Cardiac septum (tissue), 1 donor: ENCODE measurements around the gene PLEKHM3. TPM values are rescaled to one million over a fixed set of nuclear protein-coding genes. Genes with fewer than 3 reads are reported as not detected.

Source experiments
- DNase-seq: peaks from one replicate; pipeline ENCODE4 v3.0.0-alpha.2; 2020; ENCODE audit warnings: low spot score
- intact Hi-C: fragments of 100-400 bp; cut with DNase I; formaldehyde crosslinking; loops from one replicate; pipeline ENCODE4 v1.14.0; 2022
- total RNA-seq: library from RNA; stranded (reverse); fragmentation: NEBNext Ultra II Directional; extraction: Animal tissue kit (Norgen Biotek cat#: 25700); gene quantifications from one replicate; pipeline ENCODE4 v1.2.1, GENCODE V29; 2021
- donor health status: DM: no; HTN: no; CAD: no.

PLEKHM3 gene
- total RNA-seq, 1 donor from 2014 or later = 12.0 TPM

DNA sequence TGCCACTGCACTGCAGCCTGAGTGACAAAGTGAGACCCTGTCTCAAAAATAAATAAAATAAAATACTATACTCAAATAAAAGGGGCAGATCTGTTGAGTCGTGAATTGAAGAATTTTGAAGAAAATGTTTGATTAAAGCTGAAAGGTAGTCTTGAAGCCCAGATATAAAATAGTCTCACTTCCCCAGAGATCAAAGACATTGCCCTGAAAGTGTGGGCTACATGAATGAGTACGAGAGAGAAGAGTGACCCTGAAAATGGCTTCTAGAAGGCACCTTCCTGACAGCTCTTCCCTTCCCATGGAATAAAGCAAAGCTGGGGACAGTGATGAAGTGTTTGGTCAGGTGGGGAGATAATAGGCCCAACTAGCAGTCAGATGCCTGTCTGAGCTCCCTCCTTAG, 241.8 kb downstream of the PLEKHM3 start:
- DNase-seq = no peak
- intact Hi-C loops = no loop called here

DNA sequence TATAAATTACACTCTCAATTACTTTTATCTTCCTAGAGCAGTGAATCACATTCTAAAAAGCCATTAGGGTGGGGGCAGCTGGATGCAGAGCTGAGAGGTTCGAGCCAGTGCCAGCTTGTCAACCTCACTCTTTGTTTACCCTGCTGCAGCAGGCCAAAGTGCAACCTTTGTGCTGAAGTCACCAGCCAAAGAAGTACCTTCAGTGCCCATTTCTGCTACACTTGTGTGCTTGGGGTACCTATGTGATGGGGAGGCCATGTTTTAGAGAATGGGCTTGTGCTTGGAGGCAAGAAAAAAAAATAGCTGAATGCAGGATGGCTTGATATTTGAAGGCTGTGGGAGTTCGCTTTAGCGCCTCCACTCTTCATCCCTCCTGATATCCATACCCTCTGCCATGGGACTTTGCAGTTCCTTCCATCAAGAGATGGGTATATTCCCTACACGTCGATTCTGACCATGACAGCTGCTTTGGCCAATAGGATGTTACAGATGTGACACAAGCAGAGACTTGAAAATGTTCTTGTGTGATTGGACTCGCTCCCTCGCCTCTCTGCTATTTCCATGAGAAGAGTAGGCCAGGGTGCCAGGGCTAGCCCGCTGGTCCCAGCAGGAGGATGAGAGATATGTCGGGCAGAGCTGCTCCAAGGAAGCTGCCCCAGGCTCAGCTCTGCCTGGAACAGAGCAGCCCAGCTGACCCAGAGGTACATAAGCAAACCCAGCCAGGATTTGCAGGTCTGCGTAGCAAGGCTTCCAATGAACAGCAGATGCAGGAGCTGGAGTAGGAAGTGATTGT, 242.9 kb downstream of the PLEKHM3 start:
- no peak for DNase-seq

DNA sequence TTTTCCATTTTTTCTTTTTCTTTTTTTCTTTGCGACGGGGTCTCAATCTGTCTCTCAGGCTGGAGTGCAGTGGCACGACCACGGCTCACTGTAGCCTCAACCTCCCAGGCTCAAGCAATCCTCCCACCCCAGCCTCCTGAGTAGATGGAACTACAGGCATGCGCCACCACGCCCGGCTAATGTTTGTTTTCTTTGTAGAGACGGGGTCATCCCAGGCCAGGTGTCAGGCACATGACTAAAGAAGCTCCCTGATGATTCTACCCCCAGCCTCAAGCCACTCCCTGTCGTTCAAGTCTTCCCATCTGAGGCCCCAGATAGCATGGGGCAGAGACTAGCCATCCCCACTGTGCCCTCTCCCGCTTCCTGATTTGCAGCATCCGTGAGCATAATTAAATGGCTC, 245.8 kb downstream of the PLEKHM3 start:
- intact Hi-C loops = no loop called here
- no peak for DNase-seq

More for the DNA sequence above, 242.9 kb downstream of the PLEKHM3 start:
- intact Hi-C loops = no loop called here

DNA sequence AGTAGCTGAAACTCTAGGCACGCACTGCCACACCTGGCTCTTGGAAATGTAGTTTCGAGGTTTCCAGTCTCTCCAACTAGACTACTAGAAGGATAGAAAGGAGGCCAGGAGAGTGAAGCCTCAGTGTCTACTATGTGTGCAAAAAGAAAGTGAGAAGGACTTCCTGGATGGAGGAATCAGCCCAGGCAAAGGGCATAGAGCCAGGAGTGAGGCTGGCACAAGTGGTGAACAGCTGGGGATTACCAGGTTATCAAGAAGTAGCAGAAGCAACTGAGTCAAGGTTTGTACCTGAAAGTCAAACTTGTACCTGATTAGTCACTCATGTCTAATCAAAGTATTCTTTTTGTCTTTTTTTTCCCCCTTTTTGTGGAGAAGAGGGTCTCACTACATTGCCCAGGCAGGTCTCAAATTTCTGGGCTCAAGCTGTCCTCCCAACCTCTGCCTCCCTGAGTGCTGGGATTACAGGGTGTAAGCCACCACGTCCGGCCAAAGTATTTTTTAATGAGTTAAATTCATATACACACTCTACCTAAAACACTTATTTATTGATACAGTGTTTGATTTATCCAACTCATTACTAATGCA, 246.9 kb downstream of the PLEKHM3 start:
- DNase-seq = no peak
- intact Hi-C loops = no loop called here

DNA sequence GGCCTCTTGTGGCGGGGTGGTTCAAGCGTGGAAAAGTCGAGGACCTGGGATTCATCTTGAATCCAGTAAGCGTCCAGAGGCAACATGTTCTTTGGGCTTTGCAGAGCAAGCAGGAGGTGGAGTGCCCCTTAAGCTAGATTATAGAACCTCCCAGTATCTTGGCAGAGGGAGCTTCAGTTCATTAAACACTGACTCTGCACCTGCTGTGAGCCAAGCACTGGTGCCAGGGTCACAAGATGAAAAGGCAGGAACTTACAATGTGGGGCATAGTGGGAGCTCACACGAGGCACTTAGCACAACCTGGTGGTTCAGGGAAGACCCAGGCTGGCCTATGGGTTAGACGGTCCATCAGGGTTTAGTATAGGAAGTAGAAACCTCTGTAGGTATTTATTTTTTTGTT, 248.2 kb downstream of the PLEKHM3 start:
- intact Hi-C loops = no loop called here
- no peak for DNase-seq

DNA sequence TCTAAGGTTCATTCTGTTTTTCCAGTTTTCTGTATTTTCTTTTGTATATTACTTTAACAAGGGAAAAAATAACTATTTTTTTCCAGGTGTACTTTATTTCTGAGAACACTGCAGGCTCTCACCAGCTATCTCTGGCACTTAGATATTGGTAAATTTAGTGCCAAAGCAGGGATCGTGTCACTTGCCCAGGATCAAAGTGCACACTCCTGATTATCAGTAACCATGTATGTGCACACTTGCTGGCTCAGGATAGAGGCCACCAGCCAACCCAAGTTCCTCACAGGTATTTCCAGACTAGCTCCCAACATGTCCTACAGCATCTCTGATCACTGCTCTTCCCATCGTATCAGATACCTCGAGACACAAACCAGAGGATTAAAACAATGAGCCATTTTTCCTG, 249.9 kb downstream of the PLEKHM3 start:
- DNase-seq = no peak
- intact Hi-C loops = no loop called here

DNA sequence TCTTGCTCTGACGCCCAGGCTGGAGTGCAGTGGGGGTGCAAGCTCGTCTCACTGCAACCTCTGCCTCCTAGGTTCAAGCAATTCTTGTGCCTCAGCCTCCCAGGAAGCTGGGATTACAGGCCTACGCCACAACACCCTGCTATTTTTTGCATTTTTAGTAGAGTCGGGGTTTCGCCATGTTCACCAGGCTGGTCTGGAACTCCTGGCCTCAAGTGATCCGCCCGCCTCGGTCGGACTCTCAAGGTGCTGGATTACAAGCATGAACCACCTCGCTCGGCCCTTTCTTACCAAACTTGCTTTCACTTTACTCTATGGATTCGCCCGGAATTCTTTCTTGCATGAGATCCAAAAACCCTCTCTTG, 252.5 kb downstream of the PLEKHM3 start:
- intact Hi-C loops = loop anchor here (2.0 kb wide), 1 partner anchor 20 kb away; no protein-coding TSS in a partner anchor
- DNase-seq = no peak

DNA sequence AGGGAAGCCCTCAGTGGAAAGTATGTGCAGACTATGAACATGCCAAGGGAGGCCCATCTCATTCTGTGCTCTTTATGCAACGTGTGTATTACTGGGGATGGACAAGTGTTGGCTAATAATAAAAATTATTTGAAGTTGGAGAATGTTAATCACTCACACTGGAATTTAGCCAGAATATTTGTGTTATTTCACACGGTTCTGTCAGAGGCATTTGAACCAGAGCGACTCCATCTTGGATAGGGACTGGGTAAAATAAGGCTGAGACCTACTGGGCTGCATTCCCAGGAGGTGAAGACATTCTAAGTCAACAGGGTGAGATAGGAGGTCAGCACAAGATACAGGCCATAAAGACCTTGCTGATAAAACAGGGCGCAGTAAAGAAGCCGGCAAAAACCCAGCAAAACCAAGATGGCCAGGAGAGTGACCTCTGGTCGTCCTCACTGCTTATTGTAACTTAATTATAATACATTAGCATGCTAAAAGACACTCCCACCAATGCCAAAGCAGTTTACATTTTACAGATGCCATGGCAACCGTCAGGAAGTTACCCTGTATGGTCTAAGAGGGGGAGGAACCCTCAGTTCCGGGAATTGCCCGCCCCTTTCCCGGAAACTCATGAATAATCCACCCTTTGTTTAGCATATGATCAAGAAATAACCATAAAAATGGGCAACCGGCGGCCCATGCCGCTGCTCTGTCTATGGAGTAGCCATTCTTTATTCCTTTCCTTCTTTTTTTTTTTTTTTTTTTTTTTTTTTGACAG, 253.1 kb downstream of the PLEKHM3 start:
- no peak for DNase-seq
- intact Hi-C loops = loop anchor here (2.0 kb wide), 1 partner anchor 21 kb away; no protein-coding TSS in a partner anchor

DNA sequence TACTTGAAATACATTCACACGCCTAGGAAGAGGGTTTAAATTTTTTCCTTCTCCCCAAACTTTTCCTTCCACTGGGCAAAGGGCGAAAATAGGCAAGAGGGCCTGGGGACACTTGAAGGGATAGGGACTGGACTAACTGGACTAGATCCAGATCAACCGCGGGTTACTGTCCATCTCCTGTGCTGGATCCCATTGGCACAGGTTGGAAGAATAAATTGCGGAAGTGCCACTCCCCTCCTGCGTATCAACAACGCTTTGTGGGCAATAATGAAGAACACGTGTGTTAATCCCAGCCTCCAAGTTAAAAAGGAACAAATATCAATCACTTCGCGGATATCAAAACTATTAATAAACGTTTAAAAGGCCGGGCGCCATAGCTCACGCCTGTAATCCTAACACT, 253.9 kb downstream of the PLEKHM3 start:
- intact Hi-C loops = no loop called here
- DNase-seq = no peak

Other genes starting within 250 kb of the PLEKHM3 start
- not detected for gene CRYGD, start 99.0 kb upstream of the PLEKHM3 start, total RNA-seq
- not detected for gene CRYGC, start 104.3 kb upstream of the PLEKHM3 start, total RNA-seq
- gene CRYGB, start 120.6 kb upstream of the PLEKHM3 start, total RNA-seq = not detected
- gene CRYGA, start 138.1 kb upstream of the PLEKHM3 start, total RNA-seq = not detected
- gene C2orf80, start 164.5 kb upstream of the PLEKHM3 start, total RNA-seq = not detected
- 17.7 TPM for gene IDH1, start 229.5 kb upstream of the PLEKHM3 start, total RNA-seq
- 20.2 TPM for gene PIKFYVE, start 240.7 kb upstream of the PLEKHM3 start, total RNA-seq